HCT116 (cell line): ENCODE data around the gene PADI2. TPM values are rescaled to one million over a fixed set of nuclear protein-coding genes. Genes with fewer than 3 reads are reported as not detected.

ENCODE experiments used
- ATAC-seq: fragments of 200-7000 bp; cut with Tn5 transposase; 2 replicates; pipeline ENCODE4 v1.9.1; 2020; ENCODE audit warnings: mild to moderate bottlenecking, moderate library complexity
- BruUV-seq: library from RNA; stranded (reverse); fragments of 400-500 nt; replicated peaks from 2 replicates; lab custom pipeline; 2021; lab: Mats Ljungman, UMichigan
- CTCF ChIA-PET: fragments of 300-600 bp; sonication (Branson Sonifier 250); formaldehyde crosslinking; loops from one replicate; lab custom pipeline; 2021; ENCODE audit warnings: antibody characterized with exemption; lab: Charles Lee
- POLR2A ChIA-PET: fragments of 300-600, 350-600 bp; sonication (Branson Sonifier 250); formaldehyde crosslinking; loops from one replicate; lab custom pipeline; 2021; ENCODE audit warnings: antibody characterized with exemption; lab: Charles Lee
- RAD21 ChIA-PET, 2 experiments: fragments of 300-600 bp; sonication (Branson Sonifier 250); formaldehyde crosslinking; loops; one replicate each; lab custom pipeline; 2023; ENCODE audit warnings: low total read pairs in 2 of 2; ENCODE audit not compliant: uncharacterized antibody in 2 of 2, unreplicated experiment in 2 of 2, low non-redundant PET in 1 of 2; lab: Charles Lee
- DNase-seq: peaks from one replicate; pipeline ENCODE4 v3.0.0-alpha.2; 2010; ENCODE audit warnings: low read depth, low spot score
- H2AFZ ChIP-seq: fragments of 200-600 bp; shearing (Covaris generic), sonication (generic); 2 replicates; pipeline ENCODE4 v1.6.1; 2017; ENCODE audit warnings: low read depth, mixed run types, mixed read lengths, antibody characterized with exemption, low read length; ENCODE audit not compliant: poor library complexity, severe bottlenecking
- H3K27ac ChIP-seq: 2 replicates; pipeline ENCODE4 v1.5.1; 2012; ENCODE audit warnings: low read depth, low read length
- H3K27me3 ChIP-seq: fragments of 200-600 bp; sonication (generic); 2 replicates; pipeline ENCODE4 v1.6.1; 2016; ENCODE audit warnings: mixed run types, low read length, mixed read lengths; ENCODE audit not compliant: insufficient read depth
- H3K36me3 ChIP-seq, 2 experiments: fragments of 200-500 bp in 1 of 2; fragments of 200-600 bp in 1 of 2; sonication (Bioruptor generic) in 1 of 2; sonication (generic) in 1 of 2; 2 replicates each; pipeline versions ENCODE4 v1.5.1 to v1.6.1; 2014 to 2016; ENCODE audit warnings: low read length in 2 of 2, inconsistent platforms in 1 of 2, mixed read lengths in 1 of 2, mixed run types in 1 of 2; ENCODE audit not compliant: insufficient read depth in 2 of 2, control insufficient read depth in 1 of 2
- H3K4me1 ChIP-seq, 2 experiments: fragments of 200-600 bp in 1 of 2; sonication (generic) in 1 of 2; 2 replicates each; pipeline versions ENCODE4 v1.5.1 to v1.6.1; 2012 to 2017; ENCODE audit warnings: low read length in 2 of 2, inconsistent platforms in 1 of 2, mild to moderate bottlenecking in 1 of 2, mixed read lengths in 1 of 2, mixed run types in 1 of 2, moderate library complexity in 1 of 2; ENCODE audit not compliant: insufficient read depth in 2 of 2, control insufficient read depth in 1 of 2
- H3K4me2 ChIP-seq: fragments of 200-600 bp; sonication (generic); 2 replicates; pipeline ENCODE4 v1.6.1; 2017; ENCODE audit warnings: mixed run types, low read length, mixed read lengths
- H3K4me3 ChIP-seq, 2 experiments: fragments of 200-600 bp in 1 of 2; sonication (generic) in 1 of 2; replicated peaks in 1 of 2; 2 replicates each; pipeline ENCODE4 v1.5.1; 2011 to 2016; ENCODE audit warnings: low read length in 2 of 2, control low read depth in 1 of 2, low read depth in 1 of 2, mild to moderate bottlenecking in 1 of 2, mixed read lengths in 1 of 2, mixed run types in 1 of 2
- H3K79me2 ChIP-seq: fragments of 200-600 bp; sonication (generic); 2 replicates; pipeline ENCODE4 v1.6.1; 2017; ENCODE audit warnings: mild to moderate bottlenecking, mixed run types, low read length, moderate library complexity, mixed read lengths; ENCODE audit not compliant: insufficient read depth
- H3K9ac ChIP-seq: fragments of 200-600 bp; sonication (generic); 2 replicates; pipeline ENCODE4 v1.6.1; 2016; ENCODE audit warnings: low read length, mixed read lengths
- H3K9me2 ChIP-seq: fragments of 200-600 bp; sonication (generic), shearing (Covaris generic); 2 replicates; pipeline ENCODE4 v1.6.1; 2017; ENCODE audit warnings: mixed run types, mild to moderate bottlenecking, moderate library complexity; ENCODE audit not compliant: insufficient read depth
- H3K9me3 ChIP-seq, 2 experiments: fragments of 200-500 bp in 1 of 2; fragments of 200-600 bp in 1 of 2; sonication (Bioruptor generic) in 1 of 2; sonication (generic) in 1 of 2; 2 replicates each; pipeline ENCODE4 v1.6.1; 2014 to 2017; ENCODE audit warnings: low read length in 2 of 2, mixed read lengths in 2 of 2, inconsistent platforms in 1 of 2, low read depth in 1 of 2, mild to moderate bottlenecking in 1 of 2, mixed run types in 1 of 2, moderate library complexity in 1 of 2; ENCODE audit not compliant: control insufficient read depth in 1 of 2, insufficient read depth in 1 of 2
- H4K20me1 ChIP-seq: fragments of 200-600 bp; sonication (generic), shearing (Covaris generic); 2 replicates; pipeline ENCODE4 v1.6.1; 2017; ENCODE audit warnings: mixed run types, mild to moderate bottlenecking, moderate library complexity; ENCODE audit not compliant: insufficient read depth
- ATF3 ChIP-seq: IDR thresholded peaks from 2 replicates; pipeline ENCODE4 v1.6.1; 2012
- EGR1 ChIP-seq: IDR thresholded peaks from 2 replicates; pipeline ENCODE4 v1.6.1; 2012; ENCODE audit warnings: low read depth
- ELF1 ChIP-seq: IDR thresholded peaks from 2 replicates; pipeline ENCODE4 v1.6.1; 2012; ENCODE audit warnings: low read depth, borderline replicate concordance
- EZH2 ChIP-seq: fragments of 200-600 bp; sonication (generic); IDR thresholded peaks from 2 replicates; pipeline ENCODE4 v1.6.1; 2017; ENCODE audit warnings: antibody characterized with exemption, mixed run types
- MAX ChIP-seq: IDR thresholded peaks from 2 replicates; pipeline ENCODE4 v1.6.1; 2012
- POLR2A ChIP-seq: IDR thresholded peaks from 2 replicates; pipeline ENCODE4 v1.7.0; 2011; ENCODE audit warnings: borderline replicate concordance; ENCODE audit not compliant: insufficient read depth, insufficient read length; ENCODE audit errors: extremely low read depth
- REST ChIP-seq: IDR thresholded peaks from 2 replicates; pipeline ENCODE4 v1.6.1; 2012; ENCODE audit warnings: low read depth
- SIN3A ChIP-seq: IDR thresholded peaks from 2 replicates; pipeline ENCODE4 v1.6.1; 2012; ENCODE audit warnings: low read depth
- YY1 ChIP-seq: IDR thresholded peaks from 2 replicates; pipeline ENCODE4 v1.6.1; 2011; ENCODE audit warnings: low read length, low read depth, moderate library complexity, mild to moderate bottlenecking; ENCODE audit not compliant: insufficient replicate concordance; ENCODE audit errors: extremely low read depth
- ZNF274 ChIP-seq: fragments of 200-500 bp; sonication (Bioruptor generic); IDR thresholded peaks from 2 replicates; pipeline ENCODE4 v1.6.1; 2014; ENCODE audit warnings: mild to moderate bottlenecking, low read depth, low read length, inconsistent platforms
- intact Hi-C: fragments of 100-400 bp; cut with micrococcal nuclease; formaldehyde crosslinking; loops from 2 replicates; pipeline ENCODE4 v1.10.0; 2022
- total RNA-seq: library from RNA; stranded (reverse); gene quantifications from one replicate; pipeline ENCODE4 v1.2.1, GENCODE V29; 2021; ENCODE audit not compliant: unreplicated experiment

PADI2 gene
- total RNA-seq, 1 experiment from 2014 or later, result 2.7 TPM

- H4K20me1 ChIP-seq, result no peaks in the 10 kb centered on the region
- H3K79me2 ChIP-seq, result no peaks in the 10 kb centered on the region
- H3K9ac ChIP-seq, result no peak overlapping the region
- H3K9me3 ChIP-seq, result no peaks in the 10 kb centered on the region
- no peak overlapping the region for H3K27ac ChIP-seq
- RAD21 ChIA-PET, result no interaction called here
- peaks cover 0 to 5% of the 10 kb centered on the region in 2 experiments; a peak in 1 of 4 replicates for H3K4me1 ChIP-seq
- H3K27me3 ChIP-seq, result no peaks in the 10 kb centered on the region
- DNase-seq (no peak), ATAC-seq (no peak)
- intact Hi-C loops, result no loop called here
- POLR2A ChIA-PET, result no interaction called here
- no peak overlapping the region for H2AFZ ChIP-seq
- no peaks in the 10 kb centered on the region for H3K9me2 ChIP-seq
- TF ChIP-seq REST (no peak), ELF1 (no peak)
- no TSS peak for BruUV-seq
- no peaks in the 10 kb centered on the region for H3K36me3 ChIP-seq
- H3K4me3 ChIP-seq, result no peak overlapping the region
- H3K4me2 ChIP-seq, result no peak overlapping the region
- CTCF ChIA-PET, result no interaction called here
Measured at GRCh38 chr1:17102232-17102631, 17.0 kb downstream of the PADI2 start.

GRCh38 chr1:17101261-17101660 is 18.0 kb downstream of the PADI2 start:
- ATAC-seq, result no peak
- no peak for TF ChIP-seq SIN3A
- TF ChIP-seq ATF3, result no peak
- no peak for TF ChIP-seq ELF1
- TF ChIP-seq YY1, result no peak
- no peak for TF ChIP-seq EZH2
- no peak for TF ChIP-seq ZNF274
- TF ChIP-seq MAX, result no peak
- TF ChIP-seq EGR1, result no peak
- TF ChIP-seq POLR2A, result no peak
- TF ChIP-seq, all 23 proteins: peak for 0
- no peak overlapping the region for H3K4me2 ChIP-seq
- H3K27me3 ChIP-seq, result no peaks in the 10 kb centered on the region
- no peak overlapping the region for H3K4me3 ChIP-seq
- no peaks in the 10 kb centered on the region for H4K20me1 ChIP-seq
- H2AFZ ChIP-seq, result no peak overlapping the region
- no peak overlapping the region for H3K27ac ChIP-seq
- RAD21 ChIA-PET, result no interaction called here
- CTCF ChIA-PET, result no interaction called here
- no peaks in the 10 kb centered on the region for H3K9me2 ChIP-seq
- intact Hi-C loops, result no loop called here
- H3K79me2 ChIP-seq, result no peaks in the 10 kb centered on the region
- no peak for DNase-seq
- H3K4me1 ChIP-seq, result peaks cover 0 to 5% of the 10 kb centered on the region in 2 experiments; a peak in 1 of 4 replicates
- H3K9ac ChIP-seq, result no peak overlapping the region
- POLR2A ChIA-PET, result no interaction called here
- H3K9me3 ChIP-seq, result no peaks in the 10 kb centered on the region
- no peaks in the 10 kb centered on the region for H3K36me3 ChIP-seq
- no TSS peak for BruUV-seq
